Right cardiac atrium (tissue), 5 donors: Measurements from ENCODE around the gene ZNF594. TPM values are rescaled to one million over a fixed set of nuclear protein-coding genes. Genes with fewer than 3 reads are reported as not detected.
"Not testable (repeated sequence)": the region's sequence is repeated elsewhere in the genome, so short reads cannot be mapped to it uniquely, and the experiment has no call there.

Source experiments
- ATAC-seq, 2 donors: fragments of 200-7000 bp; cut with Tn5 transposase; one replicate each; pipeline versions ENCODE4 v1.8.0 to v1.9.1; 2020; ENCODE audit warnings: moderate library complexity in 2 of 2, mild to moderate bottlenecking in 1 of 2
- DNase-seq, 3 donors: peaks; one replicate each; pipeline ENCODE4 v3.0.0-alpha.2; 2020
- H3K27ac ChIP-seq: one replicate; pipeline ENCODE4 v1.5.1; 2013; ENCODE audit warnings: mild to moderate bottlenecking, low read length, control low read depth, moderate library complexity
- H3K27me3 ChIP-seq: one replicate; pipeline ENCODE4 v1.6.1; 2013; ENCODE audit not compliant: control insufficient read depth, insufficient read depth
- H3K4me1 ChIP-seq: one replicate; pipeline ENCODE4 v1.6.1; 2013; ENCODE audit warnings: low read length; ENCODE audit not compliant: control insufficient read depth, insufficient read depth
- H3K4me3 ChIP-seq: one replicate; pipeline ENCODE4 v1.5.1; 2013; ENCODE audit warnings: low read length, control low read depth
- H3K9me3 ChIP-seq: one replicate; pipeline ENCODE4 v1.6.1; 2013; ENCODE audit warnings: low read length; ENCODE audit not compliant: control insufficient read depth
- WGBS: extraction: QIAGEN DNeasy Blood & Tissue Kit; methylation state at CpG from one replicate; pipeline ENCODE4 v1.1.7; 2013; 5-methylcytosine and 5-hydroxymethylcytosine counted together
- intact Hi-C, 4 donors: fragments of 100-400 bp; cut with DNase I; formaldehyde crosslinking; loops; one replicate each; pipeline versions ENCODE4 v1.11.0 to v1.14.0; 2022 to 2023
- polyA plus RNA-seq: library from polyadenylated mRNA; stranded (reverse); fragments of 200-250 nt; gene quantifications from one replicate; pipeline ENCODE4 v1.2.3, GENCODE V29; 2013
- total RNA-seq, 4 donors: library from RNA; stranded (reverse); fragmentation: NEBNext Ultra II Directional; extraction: Animal tissue kit (Norgen Biotek cat#: 25700); gene quantifications; one replicate each; pipeline ENCODE4 v1.2.1, GENCODE V29; 2021
- donor health status: healthy with polysubstance abuse.
- donor health status: DM: no; HTN: yes; CAD: no.
- donor health status: DM: no; HTN: no; CAD: no.
- donor health status: DM: no; HTN: yes; CAD: no; lungs with severe emphysema.
- donor health status: DM: yes; HTN: yes; CAD: no.

The ZNF594 gene
- total and polyA plus RNA-seq, 5 donors: 2.4 to 8.2 (median 7.3) TPM

DNA sequence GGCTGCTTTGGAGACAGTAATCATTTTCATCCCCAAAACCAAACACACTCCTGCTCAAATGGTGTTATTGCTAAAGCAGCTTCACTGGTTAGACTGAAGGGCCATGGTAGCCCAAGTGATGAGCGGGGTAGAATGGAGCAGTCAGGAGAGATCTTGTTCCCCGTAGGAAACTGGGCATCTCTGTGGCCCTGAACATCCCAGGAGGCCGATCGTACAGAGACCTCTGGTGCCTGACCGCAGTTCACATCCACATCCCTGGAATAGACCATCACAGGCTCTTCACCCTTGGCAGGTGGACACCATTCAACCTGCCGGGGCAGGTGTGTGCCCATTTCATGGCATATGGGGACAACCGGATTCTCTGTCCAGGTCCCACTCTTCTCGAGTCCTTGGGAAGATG lies 61.9 kb downstream of the ZNF594 start:
- H3K27ac ChIP-seq, DNase-seq, H3K27me3 ChIP-seq, H3K4me1 ChIP-seq, H3K4me3 ChIP-seq, intact Hi-C loops, H3K9me3 ChIP-seq, ATAC-seq: not testable (repeated sequence)
- 87% methylated on average over 8 of the region's 8 CpGs for WGBS

Other genes starting within 250 kb of the ZNF594 start
- gene PFN1, start 243.3 kb downstream of the ZNF594 start, total RNA-seq: 100 to 1,000 TPM; 148 to 229 (median 201) TPM
- 180 TPM for gene PFN1, start 243.3 kb downstream of the ZNF594 start, polyA plus RNA-seq
- gene ENO3, start 240.7 kb downstream of the ZNF594 start, total RNA-seq: 100 to 1,000 TPM; 198 to 695 (median 246) TPM
- 455 TPM for gene ENO3, start 240.7 kb downstream of the ZNF594 start, polyA plus RNA-seq
- 100 to 1,000 TPM; 106 to 133 (median 117) TPM for gene SPAG7, start 224.1 kb downstream of the ZNF594 start, total RNA-seq
- gene SPAG7, start 224.1 kb downstream of the ZNF594 start, polyA plus RNA-seq: 164 TPM
- 10 to 100 TPM; 35.3 to 44.4 (median 40.3) TPM for gene CAMTA2, start 204.2 kb downstream of the ZNF594 start, total RNA-seq
- 43.5 TPM for gene CAMTA2, start 204.2 kb downstream of the ZNF594 start, polyA plus RNA-seq
- gene INCA1, start 194.3 kb downstream of the ZNF594 start, total RNA-seq: 1 to 10 TPM; 2.2 to 3.8 (median 3.2) TPM
- gene INCA1, start 194.3 kb downstream of the ZNF594 start, polyA plus RNA-seq: 5.0 TPM
- 100 to 1,000 TPM; 519 to 727 (median 570) TPM for gene KIF1C, start 193.9 kb downstream of the ZNF594 start, total RNA-seq
- gene KIF1C, start 193.9 kb downstream of the ZNF594 start, polyA plus RNA-seq: 406 TPM
- gene SLC52A1, start 156.4 kb downstream of the ZNF594 start, total RNA-seq: not detected
- gene SLC52A1, start 156.4 kb downstream of the ZNF594 start, polyA plus RNA-seq: not detected
- 10 to 100 TPM; 11.7 to 14.2 (median 12.0) TPM for gene ZFP3, start 113.4 kb downstream of the ZNF594 start, total RNA-seq
- 5.4 TPM for gene ZFP3, start 113.4 kb downstream of the ZNF594 start, polyA plus RNA-seq
- 1 to 10 TPM; 4.0 to 7.4 (median 5.6) TPM for gene ZNF232, start 80.0 kb downstream of the ZNF594 start, total RNA-seq
- gene ZNF232, start 80.0 kb downstream of the ZNF594 start, polyA plus RNA-seq: 3.1 TPM
- gene USP6, start 75.8 kb downstream of the ZNF594 start, total RNA-seq: under 1 TPM in 3 of 4 donors, not detected in 1; 0.06 to 0.20 (median 0.09) TPM
- under 0.01 TPM for gene USP6, start 75.8 kb downstream of the ZNF594 start, polyA plus RNA-seq
- gene SCIMP, start 43.0 kb upstream of the ZNF594 start, total RNA-seq: 1 to 10 TPM; 1.9 to 3.7 (median 2.8) TPM
- gene SCIMP, start 43.0 kb upstream of the ZNF594 start, polyA plus RNA-seq: 0.38 TPM
- gene RABEP1, start 90.4 kb upstream of the ZNF594 start, total RNA-seq: 10 to 100 TPM; 46.1 to 53.2 (median 47.6) TPM
- gene RABEP1, start 90.4 kb upstream of the ZNF594 start, polyA plus RNA-seq: 18.6 TPM
- 10 to 100 TPM; 28.5 to 42.1 (median 33.8) TPM for gene NUP88, start 227.8 kb upstream of the ZNF594 start, total RNA-seq
- gene NUP88, start 227.8 kb upstream of the ZNF594 start, polyA plus RNA-seq: 38.5 TPM
- gene RPAIN, start 228.3 kb upstream of the ZNF594 start, total RNA-seq: 10 to 100 TPM; 28.3 to 31.4 (median 28.7) TPM
- gene RPAIN, start 228.3 kb upstream of the ZNF594 start, polyA plus RNA-seq: 46.7 TPM
- 100 to 1,000 TPM in 1 of 4 donors, 10 to 100 TPM in 3; 86.7 to 101 (median 93.8) TPM for gene C1QBP, start 247.3 kb upstream of the ZNF594 start, total RNA-seq
- 143 TPM for gene C1QBP, start 247.3 kb upstream of the ZNF594 start, polyA plus RNA-seq